GM21360 (cell line): ENCODE results near the gene IKBIP.
"Not testable (repeated sequence)": the region's sequence is repeated elsewhere in the genome, so short reads cannot be mapped to it uniquely, and the experiment has no call there.

Experiments used
- ATAC-seq: cut with Tn5 transposase; IDR thresholded peaks from one replicate; pipeline ENCODE4 v1.9.1; 2021; ENCODE audit warnings: mild to moderate bottlenecking, moderate library complexity; ENCODE audit not compliant: unreplicated experiment

IKBIP gene

DNA sequence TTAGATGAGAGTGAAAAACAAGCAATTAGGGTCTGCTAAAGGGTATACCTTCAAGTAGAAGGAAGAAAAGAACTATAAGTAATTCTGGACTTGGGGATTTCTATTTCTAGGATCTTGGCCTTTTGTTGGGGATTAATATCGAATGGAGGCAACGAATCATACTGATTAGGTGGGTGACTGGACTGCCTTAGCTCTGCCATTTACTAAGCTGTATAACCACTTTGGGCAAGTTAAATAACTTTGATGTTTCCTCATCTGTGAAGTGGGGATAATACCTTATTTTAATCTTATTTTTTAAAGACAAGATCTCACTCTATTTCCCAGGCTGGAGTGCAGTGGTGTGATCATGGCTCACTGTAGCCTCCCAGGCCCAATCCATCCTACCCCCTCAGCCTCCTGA lies 6.6 kb downstream of the IKBIP start:
- no peak for ATAC-seq

DNA sequence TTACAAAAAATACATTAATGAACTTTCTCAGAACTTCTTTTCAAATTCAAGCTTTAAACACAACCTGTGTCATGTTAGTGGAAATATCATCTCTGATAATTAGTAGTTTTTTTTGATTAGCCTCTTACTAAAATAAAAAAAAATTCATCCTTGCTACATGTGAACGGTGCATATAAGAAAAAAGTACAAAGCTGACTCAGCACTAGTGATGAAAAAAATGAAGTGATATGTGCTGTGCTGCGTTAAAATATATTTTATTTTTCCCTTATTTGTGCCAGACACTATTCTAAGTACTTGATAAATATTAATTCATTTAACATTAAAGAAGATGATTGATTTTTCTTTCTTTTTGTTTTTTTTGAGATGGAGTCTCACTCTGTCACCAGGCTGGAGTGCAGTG lies 7.5 kb downstream of the IKBIP start:
- no peak for ATAC-seq

- ATAC-seq = peak; percentile 88
Measured at GRCh38 chr12:98635657-98636323, 8.8 kb downstream of the IKBIP start.

GRCh38 chr12:98618952-98619351 lies 25.6 kb downstream of the IKBIP start:
- ATAC-seq = no peak

DNA sequence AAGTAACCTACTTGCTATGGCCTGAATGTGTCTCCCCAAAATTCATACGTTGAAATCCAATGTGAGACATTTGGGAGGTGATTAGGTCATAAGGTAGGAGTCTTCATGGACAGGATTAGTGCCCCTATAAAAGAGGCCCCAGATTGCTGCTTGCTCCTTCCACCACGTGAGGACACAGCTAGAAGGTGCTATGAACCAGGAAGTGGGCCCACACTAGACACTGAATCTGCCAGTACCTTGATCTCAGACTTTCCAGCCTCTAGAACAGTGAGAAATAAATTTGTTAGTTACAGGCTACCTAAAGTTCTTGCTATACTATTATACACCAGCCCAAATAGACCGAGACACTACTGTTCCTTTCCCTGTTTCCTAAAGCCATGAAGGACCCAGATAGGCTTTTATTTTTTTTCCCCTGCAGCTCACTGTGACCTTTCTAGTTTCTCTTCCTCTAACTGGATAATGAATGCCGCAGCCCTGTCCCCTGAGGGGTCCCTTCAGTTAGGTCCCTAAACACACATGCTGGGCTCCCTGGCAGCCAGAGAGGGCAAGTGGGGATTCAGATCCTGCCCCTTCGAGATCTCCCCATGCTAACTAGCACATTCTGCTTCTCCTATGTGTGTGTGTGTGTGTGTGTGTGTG lies 31.8 kb downstream of the IKBIP start:
- peak; percentile 84 for ATAC-seq

GRCh38 chr12:98610596-98610995 lies 34.0 kb downstream of the IKBIP start:
- no peak for ATAC-seq

DNA sequence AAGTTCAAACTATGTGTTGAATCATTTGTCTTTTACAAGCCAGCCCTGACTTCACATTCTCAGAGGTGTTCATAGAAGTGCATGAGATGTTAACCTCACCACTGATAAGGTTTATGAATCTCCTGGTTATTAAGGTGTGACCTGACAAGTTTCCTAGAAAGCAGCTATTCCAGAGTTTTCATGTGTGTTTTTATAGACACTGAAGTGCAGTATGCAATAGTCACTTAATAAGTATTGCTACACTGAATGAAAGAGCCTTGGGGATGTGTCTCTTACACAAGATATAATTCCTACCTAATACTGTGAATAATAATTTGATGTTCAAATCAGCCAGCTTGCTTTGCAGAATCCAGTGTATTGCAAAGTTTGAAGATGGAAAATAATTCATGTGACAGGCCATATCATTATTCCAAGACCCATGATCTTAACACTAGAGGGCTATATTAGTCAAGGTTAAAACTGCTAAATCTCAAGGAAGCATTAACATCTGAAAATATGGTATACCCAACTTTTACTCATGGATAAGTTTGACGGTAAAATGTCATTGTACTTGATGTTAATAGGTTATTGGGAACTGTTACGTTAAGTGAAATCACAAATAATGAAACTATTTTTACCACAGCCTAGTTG lies 38.1 kb downstream of the IKBIP start:
- ATAC-seq = no peak

- ATAC-seq = no peak
Measured at GRCh38 chr12:98601924-98602323, 42.7 kb downstream of the IKBIP start.

DNA sequence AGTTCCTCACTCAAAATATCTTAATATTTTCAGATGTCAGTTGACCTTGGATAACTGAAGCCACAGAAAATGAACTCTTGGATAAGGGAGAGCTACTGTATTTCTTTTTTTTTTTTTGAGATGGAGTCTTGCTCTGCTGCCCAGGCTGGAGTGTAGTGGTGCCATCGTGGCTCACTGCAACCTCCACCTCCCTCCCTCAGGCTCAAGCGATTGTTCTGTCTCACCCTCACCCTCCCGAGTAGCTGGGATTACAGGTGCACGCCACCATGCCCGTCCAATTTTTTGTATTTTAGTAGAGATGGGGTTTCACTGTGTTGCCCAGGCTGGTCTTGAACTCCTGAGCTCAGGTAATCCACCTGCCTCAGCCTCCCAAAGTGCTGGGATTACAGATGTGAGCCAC lies 47.3 kb downstream of the IKBIP start:
- not testable (repeated sequence) for ATAC-seq

DNA sequence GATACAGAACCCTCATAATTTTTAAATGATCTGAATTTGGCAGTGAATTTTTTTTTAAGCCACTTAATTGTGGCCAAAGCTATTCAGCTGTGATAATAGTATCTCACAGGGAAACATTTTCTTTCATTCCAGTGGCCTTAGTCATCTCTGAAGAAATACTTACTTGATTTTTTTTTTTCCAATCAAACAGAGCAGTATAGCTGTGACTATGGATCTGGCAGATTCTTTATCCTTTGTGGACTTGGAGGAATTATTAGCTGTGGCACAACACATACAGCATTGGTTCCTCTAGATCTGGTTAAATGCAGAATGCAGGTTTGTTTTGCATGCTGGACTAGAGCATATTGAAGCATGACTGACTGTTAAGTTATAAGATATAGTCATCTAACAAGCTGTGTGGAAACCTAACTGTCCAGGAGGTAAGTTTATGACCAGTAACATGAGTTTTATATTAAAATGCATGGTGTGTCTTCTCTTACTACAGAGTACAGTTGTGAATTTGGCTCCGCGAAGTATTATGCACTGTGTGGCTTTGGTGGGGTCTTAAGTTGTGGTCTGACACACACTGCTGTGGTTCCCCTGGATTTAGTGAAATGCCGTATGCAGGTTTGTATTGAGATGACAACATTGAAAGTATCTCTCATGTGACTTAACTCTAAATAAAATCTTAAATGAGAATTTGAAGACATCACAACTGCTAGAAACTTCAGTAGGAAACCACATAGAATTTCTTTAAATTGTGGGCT lies 49.2 kb downstream of the IKBIP start:
- ATAC-seq = no peak

DNA sequence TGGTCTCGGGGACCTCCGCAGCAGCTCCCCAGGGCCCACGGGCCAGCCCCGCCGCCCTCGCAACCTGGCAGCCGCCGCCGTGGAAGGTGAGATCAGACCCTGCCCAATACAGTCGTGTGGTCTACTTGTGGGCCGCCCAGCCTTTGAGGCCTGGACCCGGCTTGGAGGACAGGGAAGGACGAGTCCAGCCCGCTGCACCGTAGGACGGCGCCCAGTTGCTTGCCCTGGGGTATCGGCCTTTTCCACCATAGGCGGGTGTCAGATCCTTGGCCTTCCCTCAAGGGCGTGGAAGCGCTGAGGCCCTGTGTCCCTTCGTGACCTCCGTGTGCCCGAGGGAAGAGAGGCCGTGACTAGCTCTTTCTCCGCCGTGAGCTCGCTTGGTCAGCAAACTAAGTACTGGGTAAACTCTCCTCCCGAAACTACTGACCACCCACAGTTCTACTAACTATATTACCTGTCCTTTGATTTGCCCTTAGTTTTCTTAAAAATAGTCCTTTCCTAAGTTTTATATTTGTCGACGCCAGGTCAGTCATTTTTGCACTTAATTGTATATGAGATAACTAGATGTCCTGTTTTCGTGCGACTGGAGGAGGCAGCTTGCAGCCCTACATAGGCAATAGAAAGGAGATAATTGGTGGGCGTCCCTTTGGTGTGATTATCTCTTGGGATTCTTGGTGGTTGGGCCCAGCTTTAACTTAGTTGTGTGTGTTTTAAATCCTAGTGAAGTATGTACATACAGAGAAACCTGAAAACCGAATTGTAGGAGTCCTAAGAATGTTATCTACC lies 50.3 kb downstream of the IKBIP start:
- peak; percentile 0 for ATAC-seq

DNA sequence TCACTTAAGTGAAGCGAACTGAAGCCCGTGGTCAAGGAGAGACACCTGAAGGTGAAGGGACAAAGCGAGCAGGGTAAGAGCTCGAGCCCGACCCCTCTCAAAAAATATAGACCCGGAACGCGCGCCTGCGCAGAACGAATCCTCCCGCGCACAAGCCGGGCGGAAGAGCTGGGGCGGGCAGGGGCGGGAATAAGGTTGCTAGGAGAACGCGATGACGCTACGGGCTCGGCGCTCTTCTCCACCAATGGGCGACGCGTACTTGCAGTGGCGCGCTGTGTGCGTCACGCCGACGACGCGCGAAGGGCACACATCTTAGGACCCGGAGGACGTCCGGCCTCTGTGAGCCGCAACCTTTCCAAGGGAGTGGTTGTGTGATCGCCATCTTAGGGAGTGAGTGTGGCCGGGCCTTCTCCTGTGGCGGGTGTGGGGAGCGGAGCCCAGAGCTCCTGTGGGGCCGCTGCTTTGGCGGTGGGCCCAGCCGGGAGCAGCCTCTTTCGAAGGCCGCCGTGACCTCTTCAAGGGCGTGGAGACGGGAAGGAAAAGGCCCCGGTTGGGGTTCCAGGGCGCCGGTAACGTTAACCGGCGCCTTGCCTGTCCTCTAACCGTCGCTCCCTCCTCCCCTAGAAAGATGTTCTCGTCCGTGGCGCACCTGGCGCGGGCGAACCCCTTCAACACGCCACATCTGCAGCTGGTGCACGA lies 51.1 kb downstream of the IKBIP start, which contains the start of gene SLC25A3:
TSS of gene SLC25A3 (plus strand) at position 336 of the 699 bp plus-strand sequence. CDS start at position 629, 293 bp downstream.
- ATAC-seq = peak; percentile 100

GRCh38 chr12:98592825-98593322 lies 51.7 kb downstream of the IKBIP start:
- no peak for ATAC-seq

- ATAC-seq = no peak
Measured at GRCh38 chr12:98591209-98591608, 53.4 kb downstream of the IKBIP start.

DNA sequence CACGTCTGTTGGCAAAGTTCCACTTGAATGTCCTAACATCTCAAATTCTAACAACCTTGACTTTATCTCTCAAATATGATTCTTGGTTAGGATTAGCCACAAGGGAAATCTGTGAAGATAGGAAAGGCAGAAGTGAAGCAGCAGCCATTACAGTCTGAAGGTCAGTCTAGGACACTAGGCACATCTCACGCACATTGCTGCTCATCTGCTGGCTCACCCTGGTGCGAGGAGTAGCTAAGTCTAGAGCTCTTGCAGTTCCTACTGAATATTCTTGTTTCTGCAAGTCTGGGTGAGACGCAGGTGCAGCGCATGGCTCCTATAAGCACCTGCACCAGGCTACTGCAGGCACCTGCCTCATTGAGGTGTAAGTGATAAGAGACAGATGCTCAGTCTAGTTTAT lies 57.5 kb downstream of the IKBIP start:
- ATAC-seq = no peak

DNA sequence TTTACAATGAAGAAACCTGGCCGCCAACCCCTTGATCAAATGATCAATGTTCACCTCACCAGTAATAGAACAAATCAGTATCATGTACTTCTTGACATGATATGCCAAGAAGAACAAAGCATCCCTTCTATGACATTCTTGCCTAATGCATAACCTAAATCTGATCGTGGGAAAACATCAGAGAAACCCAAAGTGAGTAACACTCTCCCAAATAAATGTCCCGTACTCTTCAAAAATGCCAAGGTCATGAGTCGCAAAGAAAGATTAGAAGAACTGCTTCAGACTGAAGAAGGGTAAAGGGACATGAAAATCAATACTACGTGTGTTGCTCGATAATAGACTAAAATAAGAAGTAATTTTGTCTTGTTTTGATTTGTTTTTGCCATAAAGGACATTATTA lies 62.5 kb downstream of the IKBIP start:
- no peak for ATAC-seq

DNA sequence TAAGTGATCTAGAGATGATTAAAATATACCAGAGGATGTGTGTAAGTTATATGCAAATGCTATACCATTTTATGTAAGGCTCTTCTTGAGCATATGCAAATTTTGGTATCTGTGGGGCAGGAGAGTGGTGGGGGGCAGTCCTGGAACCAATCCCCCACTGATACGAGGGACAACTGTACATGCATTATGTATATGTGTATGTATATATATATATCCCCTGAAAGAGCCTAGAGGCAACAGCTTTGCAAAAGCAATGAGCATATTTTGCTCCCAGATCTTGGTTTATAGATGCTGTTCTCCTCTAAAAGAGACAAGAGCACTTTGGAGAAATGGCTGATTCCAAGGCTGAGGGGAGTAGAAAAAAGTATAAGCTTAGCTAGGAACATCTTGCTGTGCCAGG lies 63.5 kb downstream of the IKBIP start:
- no peak for ATAC-seq

DNA sequence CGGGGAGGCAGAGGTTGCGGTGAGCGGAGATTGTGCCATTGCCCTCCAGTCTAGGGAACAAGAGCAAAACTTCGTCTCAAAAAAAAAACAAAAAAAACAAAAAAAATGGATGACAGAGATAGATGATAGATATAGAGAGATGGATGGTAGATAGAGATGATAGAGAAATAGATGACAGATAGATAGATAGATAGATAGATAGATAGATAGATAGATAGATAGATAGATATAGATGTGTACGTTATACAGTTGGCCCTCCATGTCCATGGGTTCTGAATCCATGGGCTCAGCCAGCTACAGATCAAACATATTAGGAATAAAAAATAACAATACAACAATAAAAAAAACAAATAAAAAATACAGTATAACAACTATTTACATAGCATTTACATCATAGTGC lies 63.9 kb downstream of the IKBIP start:
- no peak for ATAC-seq

- ATAC-seq = no peak
Measured at GRCh38 chr12:98579835-98580234, 64.8 kb downstream of the IKBIP start.

DNA sequence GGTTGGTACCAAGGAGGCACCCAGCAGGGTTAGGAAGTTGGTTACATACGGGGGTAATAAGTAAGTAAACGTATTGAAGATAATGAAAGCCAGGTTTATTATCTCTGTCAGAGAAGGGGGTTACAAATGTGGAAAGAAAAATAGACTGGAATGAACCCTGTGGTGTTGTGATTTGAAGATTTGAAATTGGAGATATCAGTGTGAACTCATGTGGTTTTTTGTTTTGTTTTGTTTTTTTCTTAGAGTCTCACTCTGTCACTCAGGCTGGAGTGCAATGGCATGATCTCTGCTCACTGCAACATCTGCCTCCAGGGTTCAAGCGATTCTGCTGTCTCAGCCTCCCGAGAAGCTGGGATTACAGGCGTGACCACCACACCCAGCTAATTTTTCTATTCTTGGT lies 65.2 kb downstream of the IKBIP start:
- ATAC-seq = no peak
